HCT116 (cell line): ENCODE results near the gene TRIM14. TPM values are rescaled to one million over a fixed set of nuclear protein-coding genes. Genes with fewer than 3 reads are reported as not detected.
"Not testable (repeated sequence)": the region's sequence is repeated elsewhere in the genome, so short reads cannot be mapped to it uniquely, and the experiment has no call there.

ENCODE experiments used
- ATAC-seq: fragments of 200-7000 bp; cut with Tn5 transposase; 2 replicates; pipeline ENCODE4 v1.9.1; 2020; ENCODE audit warnings: mild to moderate bottlenecking, moderate library complexity
- BruUV-seq: library from RNA; stranded (reverse); fragments of 400-500 nt; replicated peaks from 2 replicates; lab custom pipeline; 2021; lab: Mats Ljungman, UMichigan
- CTCF ChIA-PET: fragments of 300-600 bp; sonication (Branson Sonifier 250); formaldehyde crosslinking; loops from one replicate; lab custom pipeline; 2021; ENCODE audit warnings: antibody characterized with exemption; lab: Charles Lee
- POLR2A ChIA-PET: fragments of 300-600, 350-600 bp; sonication (Branson Sonifier 250); formaldehyde crosslinking; loops from one replicate; lab custom pipeline; 2021; ENCODE audit warnings: antibody characterized with exemption; lab: Charles Lee
- RAD21 ChIA-PET, 2 experiments: fragments of 300-600 bp; sonication (Branson Sonifier 250); formaldehyde crosslinking; loops; one replicate each; lab custom pipeline; 2023; ENCODE audit warnings: low total read pairs in 2 of 2; ENCODE audit not compliant: uncharacterized antibody in 2 of 2, unreplicated experiment in 2 of 2, low non-redundant PET in 1 of 2; lab: Charles Lee
- DNase-seq: peaks from one replicate; pipeline ENCODE4 v3.0.0-alpha.2; 2010; ENCODE audit warnings: low read depth, low spot score
- H2AFZ ChIP-seq: fragments of 200-600 bp; shearing (Covaris generic), sonication (generic); 2 replicates; pipeline ENCODE4 v1.6.1; 2017; ENCODE audit warnings: low read depth, mixed run types, mixed read lengths, antibody characterized with exemption, low read length; ENCODE audit not compliant: poor library complexity, severe bottlenecking
- H3K27ac ChIP-seq: 2 replicates; pipeline ENCODE4 v1.5.1; 2012; ENCODE audit warnings: low read depth, low read length
- H3K27me3 ChIP-seq: fragments of 200-600 bp; sonication (generic); 2 replicates; pipeline ENCODE4 v1.6.1; 2016; ENCODE audit warnings: mixed run types, low read length, mixed read lengths; ENCODE audit not compliant: insufficient read depth
- H3K36me3 ChIP-seq, 2 experiments: fragments of 200-500 bp in 1 of 2; fragments of 200-600 bp in 1 of 2; sonication (Bioruptor generic) in 1 of 2; sonication (generic) in 1 of 2; 2 replicates each; pipeline versions ENCODE4 v1.5.1 to v1.6.1; 2014 to 2016; ENCODE audit warnings: low read length in 2 of 2, inconsistent platforms in 1 of 2, mixed read lengths in 1 of 2, mixed run types in 1 of 2; ENCODE audit not compliant: insufficient read depth in 2 of 2, control insufficient read depth in 1 of 2
- H3K4me1 ChIP-seq, 2 experiments: fragments of 200-600 bp in 1 of 2; sonication (generic) in 1 of 2; 2 replicates each; pipeline versions ENCODE4 v1.5.1 to v1.6.1; 2012 to 2017; ENCODE audit warnings: low read length in 2 of 2, inconsistent platforms in 1 of 2, mild to moderate bottlenecking in 1 of 2, mixed read lengths in 1 of 2, mixed run types in 1 of 2, moderate library complexity in 1 of 2; ENCODE audit not compliant: insufficient read depth in 2 of 2, control insufficient read depth in 1 of 2
- H3K4me2 ChIP-seq: fragments of 200-600 bp; sonication (generic); 2 replicates; pipeline ENCODE4 v1.6.1; 2017; ENCODE audit warnings: mixed run types, low read length, mixed read lengths
- H3K4me3 ChIP-seq, 2 experiments: fragments of 200-600 bp in 1 of 2; sonication (generic) in 1 of 2; replicated peaks in 1 of 2; 2 replicates each; pipeline ENCODE4 v1.5.1; 2011 to 2016; ENCODE audit warnings: low read length in 2 of 2, control low read depth in 1 of 2, low read depth in 1 of 2, mild to moderate bottlenecking in 1 of 2, mixed read lengths in 1 of 2, mixed run types in 1 of 2
- H3K79me2 ChIP-seq: fragments of 200-600 bp; sonication (generic); 2 replicates; pipeline ENCODE4 v1.6.1; 2017; ENCODE audit warnings: mild to moderate bottlenecking, mixed run types, low read length, moderate library complexity, mixed read lengths; ENCODE audit not compliant: insufficient read depth
- H3K9ac ChIP-seq: fragments of 200-600 bp; sonication (generic); 2 replicates; pipeline ENCODE4 v1.6.1; 2016; ENCODE audit warnings: low read length, mixed read lengths
- H3K9me2 ChIP-seq: fragments of 200-600 bp; sonication (generic), shearing (Covaris generic); 2 replicates; pipeline ENCODE4 v1.6.1; 2017; ENCODE audit warnings: mixed run types, mild to moderate bottlenecking, moderate library complexity; ENCODE audit not compliant: insufficient read depth
- H3K9me3 ChIP-seq, 2 experiments: fragments of 200-500 bp in 1 of 2; fragments of 200-600 bp in 1 of 2; sonication (Bioruptor generic) in 1 of 2; sonication (generic) in 1 of 2; 2 replicates each; pipeline ENCODE4 v1.6.1; 2014 to 2017; ENCODE audit warnings: low read length in 2 of 2, mixed read lengths in 2 of 2, inconsistent platforms in 1 of 2, low read depth in 1 of 2, mild to moderate bottlenecking in 1 of 2, mixed run types in 1 of 2, moderate library complexity in 1 of 2; ENCODE audit not compliant: control insufficient read depth in 1 of 2, insufficient read depth in 1 of 2
- H4K20me1 ChIP-seq: fragments of 200-600 bp; sonication (generic), shearing (Covaris generic); 2 replicates; pipeline ENCODE4 v1.6.1; 2017; ENCODE audit warnings: mixed run types, mild to moderate bottlenecking, moderate library complexity; ENCODE audit not compliant: insufficient read depth
- CBX3 ChIP-seq: IDR thresholded peaks from 2 replicates; pipeline ENCODE4 v1.6.1; 2012; ENCODE audit warnings: low read depth
- CEBPB ChIP-seq: IDR thresholded peaks from 2 replicates; pipeline ENCODE4 v1.6.1; 2012; ENCODE audit warnings: low read depth
- EGR1 ChIP-seq: IDR thresholded peaks from 2 replicates; pipeline ENCODE4 v1.6.1; 2012; ENCODE audit warnings: low read depth
- FOSL1 ChIP-seq: IDR thresholded peaks from 2 replicates; pipeline ENCODE4 v1.6.1; 2012; ENCODE audit warnings: low read depth
- JUND ChIP-seq: IDR thresholded peaks from 2 replicates; pipeline ENCODE4 v1.6.1; 2012
- POLR2A ChIP-seq: IDR thresholded peaks from 2 replicates; pipeline ENCODE4 v1.7.0; 2011; ENCODE audit warnings: borderline replicate concordance; ENCODE audit not compliant: insufficient read depth, insufficient read length; ENCODE audit errors: extremely low read depth
- POLR2AphosphoS5 ChIP-seq: IDR thresholded peaks from 2 replicates; pipeline ENCODE4 v1.6.1; 2011; ENCODE audit warnings: mild to moderate bottlenecking, low read depth, low read length, moderate library complexity
- RAD21 ChIP-seq: IDR thresholded peaks from 2 replicates; pipeline ENCODE4 v1.6.1; 2012; ENCODE audit warnings: low read depth, mild to moderate bottlenecking
- SIN3A ChIP-seq: IDR thresholded peaks from 2 replicates; pipeline ENCODE4 v1.6.1; 2012; ENCODE audit warnings: low read depth
- SP1 ChIP-seq: IDR thresholded peaks from 2 replicates; pipeline ENCODE4 v1.6.1; 2012; ENCODE audit warnings: low read depth
- TCF7L2 ChIP-seq: IDR thresholded peaks from 2 replicates; pipeline ENCODE4 v1.7.0; 2011; ENCODE audit warnings: borderline replicate concordance, inconsistent platforms; ENCODE audit not compliant: insufficient read depth, insufficient read length; ENCODE audit errors: extremely low read depth
- YY1 ChIP-seq: IDR thresholded peaks from 2 replicates; pipeline ENCODE4 v1.6.1; 2011; ENCODE audit warnings: low read length, low read depth, moderate library complexity, mild to moderate bottlenecking; ENCODE audit not compliant: insufficient replicate concordance; ENCODE audit errors: extremely low read depth
- ZFX ChIP-seq: fragments of 450-650 bp; IDR thresholded peaks from 2 replicates; pipeline ENCODE4 v1.6.1; 2017
- ZNF274 ChIP-seq: fragments of 200-500 bp; sonication (Bioruptor generic); IDR thresholded peaks from 2 replicates; pipeline ENCODE4 v1.6.1; 2014; ENCODE audit warnings: mild to moderate bottlenecking, low read depth, low read length, inconsistent platforms
- intact Hi-C: fragments of 100-400 bp; cut with micrococcal nuclease; formaldehyde crosslinking; loops from 2 replicates; pipeline ENCODE4 v1.10.0; 2022
- total RNA-seq: library from RNA; stranded (reverse); gene quantifications from one replicate; pipeline ENCODE4 v1.2.1, GENCODE V29; 2021; ENCODE audit not compliant: unreplicated experiment
- TF ChIP-seq, protein P1 (sequence below): IDR thresholded peaks from 2 replicates; pipeline ENCODE4 v1.6.1; 2011; ENCODE audit warnings: mild to moderate bottlenecking, low read length, moderate library complexity; ENCODE audit not compliant: insufficient replicate concordance; ENCODE audit errors: extremely low read depth
- TF ChIP-seq, protein P2 (sequence below), 3 experiments: fragments of 200-600 bp in 1 of 3; sonication (generic) in 1 of 3; IDR thresholded peaks in 2 of 3; conservative IDR thresholded peaks in 1 of 3; 2 replicates each; pipeline ENCODE4 v1.5.1; 2012 to 2017; ENCODE audit warnings: low read depth in 2 of 3, low read length in 2 of 3, antibody characterized with exemption in 1 of 3, borderline replicate concordance in 1 of 3, control low read depth in 1 of 3, mild to moderate bottlenecking in 1 of 3, mixed read lengths in 1 of 3, mixed run types in 1 of 3, moderate library complexity in 1 of 3; ENCODE audit not compliant: insufficient read depth in 1 of 3
- TF ChIP-seq, protein P3 (sequence below): IDR thresholded peaks from 2 replicates; pipeline ENCODE4 v1.6.1; 2012

TRIM14 gene
- total RNA-seq, 1 experiment from 2014 or later = 24.4 TPM

- ChIA-PET RAD21 (no interaction called here), CTCF (interaction anchor here (0.5 kb wide), 1 partner anchor 1477 kb away, joined by 5 read pairs; no protein-coding TSS in a partner anchor), POLR2A (no interaction called here)
- Histone ChIP-seq H3K9me2 (no peaks in the 10 kb centered on the region), H3K4me1 (peaks cover 0 to 27% of the 10 kb centered on the region in 2 experiments; a peak in 3 of 4 replicates), H4K20me1 (no peaks in the 10 kb centered on the region), H3K4me3 (no peak overlapping the region), H3K27me3 (no peaks in the 10 kb centered on the region), H3K36me3 (peaks cover 30 to 52% of the 10 kb centered on the region in 2 experiments), H3K9me3 (no peaks in the 10 kb centered on the region), H2AFZ (no peak overlapping the region), H3K9ac (no peak overlapping the region), H3K27ac (no peak overlapping the region), H3K4me2 (no peak overlapping the region), H3K79me2 (peaks cover 23% of the 10 kb centered on the region)
- DNase-seq (no peak), ATAC-seq (no peak)
- intact Hi-C loops = loop anchor here (10.0 kb wide), 2 partner anchors 136 to 696 kb away; no protein-coding TSS in a partner anchor
- no peak for TF ChIP-seq CBX3
- TF ChIP-seq, protein P1, sequence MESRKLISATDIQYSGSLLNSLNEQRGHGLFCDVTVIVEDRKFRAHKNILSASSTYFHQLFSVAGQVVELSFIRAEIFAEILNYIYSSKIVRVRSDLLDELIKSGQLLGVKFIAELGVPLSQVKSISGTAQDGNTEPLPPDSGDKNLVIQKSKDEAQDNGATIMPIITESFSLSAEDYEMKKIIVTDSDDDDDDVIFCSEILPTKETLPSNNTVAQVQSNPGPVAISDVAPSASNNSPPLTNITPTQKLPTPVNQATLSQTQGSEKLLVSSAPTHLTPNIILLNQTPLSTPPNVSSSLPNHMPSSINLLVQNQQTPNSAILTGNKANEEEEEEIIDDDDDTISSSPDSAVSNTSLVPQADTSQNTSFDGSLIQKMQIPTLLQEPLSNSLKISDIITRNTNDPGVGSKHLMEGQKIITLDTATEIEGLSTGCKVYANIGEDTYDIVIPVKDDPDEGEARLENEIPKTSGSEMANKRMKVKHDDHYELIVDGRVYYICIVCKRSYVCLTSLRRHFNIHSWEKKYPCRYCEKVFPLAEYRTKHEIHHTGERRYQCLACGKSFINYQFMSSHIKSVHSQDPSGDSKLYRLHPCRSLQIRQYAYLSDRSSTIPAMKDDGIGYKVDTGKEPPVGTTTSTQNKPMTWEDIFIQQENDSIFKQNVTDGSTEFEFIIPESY = no peak
- TF ChIP-seq SIN3A = no peak
- no peak for TF ChIP-seq POLR2AphosphoS5
- TF ChIP-seq, protein P2, sequence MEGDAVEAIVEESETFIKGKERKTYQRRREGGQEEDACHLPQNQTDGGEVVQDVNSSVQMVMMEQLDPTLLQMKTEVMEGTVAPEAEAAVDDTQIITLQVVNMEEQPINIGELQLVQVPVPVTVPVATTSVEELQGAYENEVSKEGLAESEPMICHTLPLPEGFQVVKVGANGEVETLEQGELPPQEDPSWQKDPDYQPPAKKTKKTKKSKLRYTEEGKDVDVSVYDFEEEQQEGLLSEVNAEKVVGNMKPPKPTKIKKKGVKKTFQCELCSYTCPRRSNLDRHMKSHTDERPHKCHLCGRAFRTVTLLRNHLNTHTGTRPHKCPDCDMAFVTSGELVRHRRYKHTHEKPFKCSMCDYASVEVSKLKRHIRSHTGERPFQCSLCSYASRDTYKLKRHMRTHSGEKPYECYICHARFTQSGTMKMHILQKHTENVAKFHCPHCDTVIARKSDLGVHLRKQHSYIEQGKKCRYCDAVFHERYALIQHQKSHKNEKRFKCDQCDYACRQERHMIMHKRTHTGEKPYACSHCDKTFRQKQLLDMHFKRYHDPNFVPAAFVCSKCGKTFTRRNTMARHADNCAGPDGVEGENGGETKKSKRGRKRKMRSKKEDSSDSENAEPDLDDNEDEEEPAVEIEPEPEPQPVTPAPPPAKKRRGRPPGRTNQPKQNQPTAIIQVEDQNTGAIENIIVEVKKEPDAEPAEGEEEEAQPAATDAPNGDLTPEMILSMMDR (IDR thresholded peaks at IDR 0.05 in 2 of 3, conservative IDR thresholded peaks at IDR 0.05 in 1 of 3; ENCODE audit: borderline replicate concordance in 1 of 3, insufficient read depth in 1 of 3, low read depth in 2 of 3, low read length in 2 of 3) = no peak
- TF ChIP-seq POLR2A = no peak
- TF ChIP-seq FOSL1 = no peak
- TF ChIP-seq YY1 = no peak
- TF ChIP-seq ZNF274 = no peak
- TF ChIP-seq SP1 = no peak
- TF ChIP-seq, protein P3, sequence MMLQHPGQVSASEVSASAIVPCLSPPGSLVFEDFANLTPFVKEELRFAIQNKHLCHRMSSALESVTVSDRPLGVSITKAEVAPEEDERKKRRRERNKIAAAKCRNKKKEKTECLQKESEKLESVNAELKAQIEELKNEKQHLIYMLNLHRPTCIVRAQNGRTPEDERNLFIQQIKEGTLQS = no peak
- no peak for TF ChIP-seq CEBPB
- no peak for TF ChIP-seq EGR1
- TF ChIP-seq JUND = no peak
- no peak for TF ChIP-seq RAD21
- TF ChIP-seq ZFX = no peak
- no peak for TF ChIP-seq TCF7L2
- no TSS peak for BruUV-seq
Measured at GRCh38 chr9:98078895-98079294, 40.1 kb downstream of the TRIM14 start.

DNA sequence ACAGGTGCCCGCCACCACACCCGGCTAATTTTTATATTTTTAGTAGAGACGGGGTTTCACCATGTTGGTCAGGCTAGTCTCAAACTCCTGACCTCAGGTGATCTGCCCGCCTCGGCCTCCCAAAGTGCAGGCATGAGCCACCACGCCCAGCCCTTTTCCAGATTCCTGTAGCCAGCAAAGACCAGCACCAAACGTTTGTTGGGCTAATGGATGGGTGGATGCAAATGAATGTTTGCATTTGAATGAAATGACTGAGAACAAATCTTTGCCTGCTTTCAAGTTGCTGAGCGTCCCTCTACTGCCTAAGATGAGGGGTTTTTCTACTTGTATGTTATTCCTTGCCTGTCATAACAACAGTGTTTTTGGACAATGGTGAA, 42.5 kb downstream of the TRIM14 start:
- H3K9me2 ChIP-seq, DNase-seq, H3K27me3 ChIP-seq, H3K9me3 ChIP-seq, POLR2A ChIA-PET, H3K27ac ChIP-seq, H3K9ac ChIP-seq, H3K4me3 ChIP-seq, H2AFZ ChIP-seq, RAD21 ChIA-PET, H3K4me2 ChIP-seq, BruUV-seq, H4K20me1 ChIP-seq, ATAC-seq: not testable (repeated sequence)
- Histone ChIP-seq H3K36me3 (peaks cover 21 to 29% of the 10 kb centered on the region in 2 experiments), H3K79me2 (peaks cover 30% of the 10 kb centered on the region), H3K4me1 (peaks cover 0 to 27% of the 10 kb centered on the region in 2 experiments; a peak in 3 of 4 replicates)
- CTCF ChIA-PET = interaction anchor here (0.9 kb wide), 1 partner anchor 179 kb away, joined by 4 read pairs; the partner anchor contains the start of gene TBC1D2
- intact Hi-C loops = loop anchor here (10.0 kb wide), 2 partner anchors 138 to 698 kb away; no protein-coding TSS in a partner anchor
